ENCODE results near the gene STMN3.
"Not testable (repeated sequence)": the region's sequence is repeated elsewhere in the genome, so short reads cannot be mapped to it uniquely, and the experiment has no call there.

STMN3 gene

DNA sequence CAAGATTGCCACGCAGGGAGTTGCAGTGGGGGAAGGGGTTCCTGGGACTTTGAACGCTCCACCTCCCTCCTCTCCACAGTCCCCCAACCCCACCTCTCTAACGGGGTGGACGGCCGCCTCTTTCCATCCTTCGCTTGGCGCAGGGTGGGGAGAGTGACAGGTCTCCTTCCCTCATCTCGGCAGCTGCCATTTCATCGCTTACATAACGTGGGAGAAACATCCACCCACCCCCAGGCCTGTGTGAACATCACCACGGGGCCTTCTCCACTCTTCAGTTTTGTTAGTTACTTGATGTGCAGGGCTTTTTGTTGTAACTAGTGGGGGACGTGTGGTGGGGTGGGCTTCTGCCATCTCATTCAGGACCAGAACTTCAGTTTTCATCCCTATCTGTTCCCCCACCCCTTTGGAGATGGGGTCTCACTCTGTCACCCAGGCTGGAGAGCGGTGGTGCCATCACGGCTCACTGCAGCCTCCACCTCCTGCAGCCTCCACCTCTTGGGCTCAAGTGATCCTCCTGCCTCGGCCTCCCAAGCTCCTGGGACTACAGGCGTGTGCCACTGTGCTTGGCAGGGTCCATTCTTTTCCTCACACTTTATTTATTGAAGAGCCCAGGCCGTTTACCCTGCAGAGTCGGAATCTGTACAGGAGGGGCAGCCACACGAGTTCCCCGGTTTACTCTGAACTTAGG is 22.6 kb upstream of the STMN3 start:
- no peak for DNase-seq

DNA sequence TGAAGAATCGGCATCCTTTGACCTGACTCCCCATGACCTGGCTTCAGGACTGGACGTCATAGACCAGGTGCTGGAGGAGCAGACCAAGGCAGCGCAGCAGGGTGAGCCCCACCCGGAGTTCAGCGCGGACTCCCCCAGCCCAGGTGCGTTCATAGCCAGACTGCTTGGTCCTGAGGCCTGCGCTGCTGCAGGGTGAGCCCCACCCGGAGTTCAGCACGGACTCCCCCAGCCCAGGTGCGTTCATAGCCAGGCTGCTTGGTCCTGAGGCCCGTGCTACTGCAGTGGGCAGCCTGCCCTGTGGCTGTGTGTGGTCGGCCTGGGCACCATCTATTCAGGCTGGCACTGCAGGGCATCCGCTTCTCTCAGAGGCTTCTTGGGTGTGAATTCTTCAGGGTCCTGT is 20.7 kb upstream of the STMN3 start:
- no peak for DNase-seq

DNA sequence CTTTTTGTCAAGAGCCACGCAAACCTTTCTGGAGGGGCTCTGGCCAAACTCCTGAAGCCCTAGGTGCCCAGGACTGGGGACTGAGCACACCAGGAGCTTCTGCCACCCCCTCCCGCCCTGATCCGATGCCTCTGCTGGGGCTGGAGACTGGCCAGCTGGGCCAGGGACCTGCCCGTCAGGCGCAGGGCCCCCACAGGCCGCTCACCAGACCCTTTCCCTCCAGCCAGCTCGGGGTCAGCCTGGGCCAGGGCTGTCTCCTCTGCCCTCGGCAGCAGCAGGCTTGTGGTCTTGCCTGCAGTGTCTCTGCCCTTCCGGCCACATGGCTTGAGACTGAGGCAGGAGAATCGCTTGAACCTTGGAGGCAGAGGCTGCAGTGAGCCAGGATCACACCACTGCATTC is 19.4 kb upstream of the STMN3 start:
- no peak for DNase-seq

DNA sequence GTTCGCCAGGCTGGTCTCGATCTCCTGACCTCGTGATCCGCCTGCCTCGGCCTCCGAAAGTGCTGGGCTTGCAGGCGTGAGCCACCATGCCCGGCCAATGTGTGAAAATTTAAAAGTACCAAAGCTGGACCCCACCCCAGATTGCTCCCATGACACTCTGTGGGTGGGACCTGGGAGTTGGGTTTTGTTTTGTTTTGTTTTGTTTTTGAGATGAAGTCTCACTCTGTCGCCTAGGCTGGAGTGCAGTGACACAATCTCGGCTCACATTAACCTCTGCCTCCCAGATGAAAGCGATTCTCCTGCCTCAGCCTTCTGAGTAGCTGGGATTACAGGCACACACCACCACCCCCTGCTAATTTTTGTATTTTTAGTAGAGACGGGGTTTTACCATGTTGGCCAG is 18.5 kb upstream of the STMN3 start:
- not testable (repeated sequence) for DNase-seq

DNA sequence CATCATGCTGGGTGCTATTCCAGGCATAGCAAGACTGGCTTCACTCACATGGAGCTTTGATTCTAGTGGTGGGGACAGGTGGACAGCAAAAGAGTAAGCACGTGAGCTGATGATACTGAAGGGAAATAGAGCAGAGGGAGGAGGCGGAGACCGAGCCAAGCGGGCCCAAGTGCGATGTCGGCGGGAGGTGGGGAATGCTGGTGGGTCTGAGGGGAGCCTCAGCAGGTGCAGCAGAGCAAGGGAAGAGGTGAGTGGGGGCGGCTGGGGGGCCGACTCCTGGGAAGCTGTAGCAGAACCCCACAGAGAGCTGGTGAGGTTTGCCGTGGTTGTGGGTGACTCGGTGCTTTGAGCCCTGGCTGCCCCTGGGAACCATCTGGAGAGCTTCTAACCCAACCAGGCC is 15.1 kb upstream of the STMN3 start:
- no peak for DNase-seq

DNA sequence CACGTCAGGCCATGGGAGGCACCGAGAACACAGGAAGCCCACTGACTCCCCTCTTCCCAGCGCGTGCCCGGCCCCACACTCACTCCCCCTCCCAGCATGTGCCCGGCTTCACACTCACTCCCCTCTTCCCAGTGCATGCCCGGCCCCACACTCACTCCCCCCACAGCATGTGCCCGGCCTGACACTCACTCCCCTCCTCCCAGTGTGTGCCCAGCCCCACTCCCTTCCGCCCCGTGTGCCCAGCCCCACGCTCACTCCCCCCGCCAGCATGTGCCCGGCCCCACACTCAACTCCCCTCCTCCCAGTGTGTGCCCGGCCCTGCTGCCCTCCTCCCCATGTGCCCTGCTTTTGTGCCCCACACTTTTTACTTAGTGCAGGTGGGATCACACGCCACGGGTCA is 14.6 kb upstream of the STMN3 start:
- DNase-seq, result no peak

DNA sequence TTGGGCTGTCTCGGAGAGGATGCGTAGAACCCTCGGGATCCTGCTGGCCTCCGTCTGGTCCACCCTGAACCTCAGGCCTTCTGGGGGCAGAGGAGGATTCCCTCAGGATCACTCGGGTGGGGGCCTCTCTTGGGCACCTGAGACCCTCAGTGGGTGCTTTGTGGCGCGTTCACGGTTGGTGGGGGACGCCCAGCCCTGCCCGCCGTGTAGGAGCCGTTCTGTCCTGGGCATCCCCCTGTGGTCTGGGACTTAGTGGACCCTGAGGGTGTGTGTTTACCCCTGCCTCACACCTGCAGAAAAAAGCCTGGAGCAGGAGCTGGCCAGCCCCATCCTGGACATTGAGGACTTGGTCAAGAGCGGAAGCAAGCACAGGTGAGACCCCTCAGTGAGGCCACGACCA is 12.5 kb upstream of the STMN3 start:
- DNase-seq, result no peak

DNA sequence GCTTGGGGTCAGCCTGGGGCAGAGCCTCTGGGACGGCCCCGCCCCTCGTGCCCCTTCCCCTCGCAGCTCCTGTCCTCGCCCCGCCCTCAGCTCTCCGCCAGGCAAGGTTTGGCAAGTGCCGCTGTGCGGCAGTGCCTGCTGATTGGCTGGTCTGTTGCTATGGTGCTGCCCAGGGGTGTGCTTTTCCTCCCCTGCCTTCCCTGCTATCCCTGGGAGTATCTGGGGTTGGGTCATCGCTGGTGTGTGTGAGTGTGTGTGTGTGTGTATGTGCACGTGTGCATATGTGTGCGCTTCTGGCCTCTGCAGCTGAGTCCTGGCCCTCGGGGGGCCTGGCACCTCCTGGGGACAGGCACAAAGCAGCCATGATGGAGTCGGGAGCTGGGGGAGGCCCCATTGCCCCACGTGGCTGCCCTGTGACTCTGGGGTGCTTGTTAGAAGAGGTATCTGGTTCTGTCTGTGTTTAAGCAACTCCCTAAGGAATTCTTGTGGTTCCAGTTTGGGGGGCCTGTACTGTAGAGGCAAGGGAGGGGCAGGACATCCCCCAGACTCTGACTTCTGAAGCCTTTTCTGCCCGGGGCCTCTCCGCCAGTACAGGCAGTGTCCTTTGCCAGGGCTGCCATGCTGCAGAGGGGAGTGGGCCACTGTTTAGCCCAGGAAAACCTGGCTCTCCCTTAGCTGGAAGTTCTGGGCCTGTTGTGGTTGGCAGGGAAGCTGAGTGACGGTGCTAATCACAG is 11.8 kb upstream of the STMN3 start:
- DNase-seq, result no peak

DNA sequence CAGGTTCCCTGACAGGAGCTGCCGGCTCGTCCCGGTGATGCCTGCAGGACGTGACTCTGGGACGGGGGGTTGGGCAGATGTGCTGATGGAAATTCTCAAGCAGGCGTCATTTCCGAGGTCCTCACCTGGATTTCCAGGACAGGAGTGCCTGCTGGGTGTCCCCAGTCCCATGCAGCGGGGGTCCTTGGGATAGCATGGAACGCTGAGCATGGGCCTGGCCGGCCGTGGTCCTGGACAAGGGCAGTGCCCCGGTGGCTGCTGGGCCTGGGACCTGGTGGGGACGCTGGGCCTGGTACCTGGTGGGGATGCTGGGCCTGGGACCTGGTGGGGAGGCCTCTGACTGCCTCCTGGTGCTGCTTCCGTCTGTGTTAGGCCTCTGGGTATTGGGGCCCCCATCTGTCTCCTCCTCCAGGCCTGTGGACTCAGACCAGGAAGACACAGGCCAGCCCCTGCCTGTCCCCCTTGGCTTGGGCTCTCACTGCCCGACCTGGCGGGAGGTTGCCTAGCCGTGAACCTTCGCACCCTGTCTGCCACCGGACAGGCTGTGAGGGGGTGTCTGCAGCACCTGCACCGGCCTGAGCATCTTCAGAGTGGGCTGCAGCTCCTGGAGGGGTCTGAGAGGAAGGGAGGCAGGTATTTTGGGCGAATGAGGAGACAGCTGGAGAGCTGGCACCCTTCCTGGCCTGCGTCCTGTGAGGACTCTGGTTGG is 11.1 kb upstream of the STMN3 start:
- no peak for DNase-seq

DNA sequence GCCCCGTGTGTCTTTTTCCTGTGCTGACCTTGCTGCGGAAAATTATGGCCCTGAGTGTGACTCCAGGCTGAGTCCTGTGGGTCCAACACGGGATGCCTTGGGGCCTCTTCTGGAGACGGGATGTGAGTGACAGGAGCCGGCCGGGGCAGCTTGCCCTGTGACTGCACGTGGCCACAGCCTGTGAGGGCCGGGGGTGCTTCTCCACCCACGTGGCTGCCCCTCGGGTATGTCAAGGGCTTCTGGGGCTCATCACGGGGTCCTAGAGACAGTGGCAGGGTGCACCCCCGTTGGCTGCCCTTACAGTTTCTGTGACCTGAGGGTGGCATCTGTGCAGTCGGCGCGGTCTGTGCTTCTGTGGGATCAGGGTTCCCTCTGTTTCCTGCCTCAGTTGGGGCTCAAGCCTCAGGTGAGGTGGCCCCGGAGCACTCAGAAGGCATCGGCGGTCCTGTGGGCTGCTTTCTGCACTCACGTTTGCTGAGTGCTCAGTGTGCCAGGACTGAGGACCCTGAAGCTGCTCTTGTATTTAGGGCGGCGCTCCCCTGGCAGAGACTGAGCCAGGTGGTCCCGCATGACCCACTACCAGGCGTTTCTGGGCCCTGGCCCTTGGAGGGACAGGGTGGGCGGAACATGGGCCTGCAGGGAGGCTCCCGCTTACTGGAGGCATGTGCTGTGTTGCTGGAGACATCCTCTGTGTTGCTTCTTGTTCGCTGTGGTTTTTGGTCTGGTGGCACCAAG is 10.3 kb upstream of the STMN3 start:
- no peak for DNase-seq

DNA sequence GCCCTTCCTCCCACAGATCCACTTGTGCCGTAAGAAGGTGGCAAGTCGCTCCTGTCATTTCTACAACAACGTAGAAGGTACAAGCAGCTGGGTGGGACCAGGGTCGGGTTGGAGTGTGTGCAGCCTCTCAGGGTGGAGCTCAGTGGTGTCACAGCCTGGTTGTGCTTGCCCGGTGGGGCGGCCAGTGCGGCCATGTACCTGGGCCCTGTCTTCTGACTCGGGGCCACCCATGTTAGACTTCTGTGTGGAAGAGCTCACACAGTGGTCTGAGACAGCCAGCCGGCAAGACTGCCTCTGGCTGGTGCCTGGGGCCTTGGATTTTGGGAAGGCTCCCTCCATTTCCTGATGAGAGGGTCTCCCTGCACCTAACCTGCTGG is 9.6 kb upstream of the STMN3 start:
- no peak for DNase-seq

DNA sequence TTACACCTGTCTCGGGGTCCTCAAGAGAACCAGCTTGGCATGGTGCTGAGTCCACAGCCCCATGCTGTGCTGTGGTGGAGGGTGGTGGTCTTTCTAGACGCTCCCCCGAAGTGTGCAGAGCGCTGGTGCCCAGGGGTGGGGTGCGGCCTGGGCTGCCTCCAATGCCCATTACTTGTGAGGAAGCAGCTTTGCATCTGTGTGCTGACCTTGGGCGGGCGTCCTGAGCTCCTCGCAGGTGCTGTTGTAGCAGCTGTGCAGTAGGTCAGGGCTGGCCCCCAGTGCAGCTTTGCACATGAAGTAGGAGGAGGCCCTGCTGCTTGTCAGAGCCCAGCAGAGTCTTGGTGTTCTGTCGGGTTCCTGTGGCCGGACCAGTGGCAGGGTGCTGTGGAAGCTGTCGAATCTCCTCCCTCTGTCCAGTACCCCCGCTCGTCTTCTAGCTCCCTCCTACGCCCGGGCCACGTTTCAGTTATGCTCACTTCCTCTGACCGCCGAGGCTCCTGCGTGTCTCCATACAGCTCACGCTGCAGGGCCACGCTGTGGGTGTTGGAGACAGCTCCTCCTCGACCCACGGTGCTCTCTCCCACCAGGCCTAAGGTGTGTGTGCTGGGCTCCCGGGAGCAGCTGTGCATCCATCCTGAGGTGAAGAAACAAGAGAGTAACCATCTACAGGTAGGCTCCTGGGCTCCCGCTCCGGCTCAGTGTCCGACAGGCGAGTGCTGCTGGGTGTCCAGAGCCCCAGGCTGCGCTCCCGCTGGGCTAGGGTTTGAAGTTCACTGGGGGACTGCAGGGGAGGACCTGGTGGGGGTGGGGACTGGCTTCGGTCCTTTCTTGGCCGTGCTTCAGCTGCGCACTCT is 9.0 kb upstream of the STMN3 start:
- no peak for DNase-seq

DNA sequence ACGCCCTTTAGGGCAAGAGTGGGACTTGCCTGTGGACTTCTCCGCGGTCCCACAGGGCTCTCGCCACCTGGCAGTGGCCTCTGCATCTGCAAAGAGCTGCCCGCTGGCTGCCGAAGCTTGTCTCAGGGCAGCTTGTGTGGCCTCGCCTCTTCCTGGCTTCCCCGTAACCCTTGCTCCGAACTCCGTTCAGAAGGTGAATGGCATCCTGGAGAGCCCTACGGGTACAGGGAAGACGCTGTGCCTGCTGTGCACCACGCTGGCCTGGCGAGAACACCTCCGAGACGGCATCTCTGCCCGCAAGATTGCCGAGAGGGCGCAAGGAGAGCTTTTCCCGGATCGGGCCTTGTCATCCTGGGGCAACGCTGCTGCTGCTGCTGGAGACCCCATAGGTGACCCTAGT is 7.9 kb upstream of the STMN3 start:
- DNase-seq, result no peak

DNA sequence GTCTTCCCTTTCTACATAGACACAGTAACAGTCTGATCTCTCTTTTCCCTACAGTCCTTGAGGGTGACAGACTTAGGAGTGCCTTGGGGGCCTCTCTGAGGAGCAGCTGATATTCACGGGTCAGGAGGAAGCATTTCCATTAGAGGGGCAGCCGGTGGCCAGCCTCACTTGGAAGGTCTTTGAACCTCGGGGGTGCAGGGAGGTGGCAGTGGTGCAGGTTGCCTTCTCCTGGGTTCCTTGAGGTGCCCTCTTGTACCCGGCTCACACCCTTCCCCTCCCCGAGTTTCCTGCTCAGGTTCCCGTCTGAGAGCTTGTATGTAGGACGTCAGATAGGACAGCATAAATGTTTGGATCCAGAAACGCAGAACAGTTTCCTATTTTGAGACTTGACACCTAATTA is 7.4 kb upstream of the STMN3 start:
- no peak for DNase-seq

DNA sequence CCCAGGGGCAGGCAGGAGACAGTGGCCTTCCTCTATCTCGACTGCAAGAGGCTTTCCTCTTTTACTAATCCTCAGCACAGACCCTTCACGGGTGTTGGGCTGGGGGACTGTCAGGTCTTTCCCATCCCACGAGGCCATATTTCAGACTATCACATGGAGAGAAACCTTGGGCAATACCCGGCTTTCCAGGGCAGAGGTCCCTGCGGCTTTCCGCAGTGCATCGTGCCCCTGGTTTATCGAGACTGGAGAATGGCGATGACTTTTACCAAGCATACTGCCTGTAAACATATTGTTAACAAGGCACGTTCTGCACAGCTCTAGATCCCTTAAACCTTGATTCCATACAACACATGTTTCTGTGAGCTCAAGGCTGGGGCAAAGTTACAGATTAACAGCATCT is 7.0 kb upstream of the STMN3 start:
- not testable (repeated sequence) for DNase-seq

DNA sequence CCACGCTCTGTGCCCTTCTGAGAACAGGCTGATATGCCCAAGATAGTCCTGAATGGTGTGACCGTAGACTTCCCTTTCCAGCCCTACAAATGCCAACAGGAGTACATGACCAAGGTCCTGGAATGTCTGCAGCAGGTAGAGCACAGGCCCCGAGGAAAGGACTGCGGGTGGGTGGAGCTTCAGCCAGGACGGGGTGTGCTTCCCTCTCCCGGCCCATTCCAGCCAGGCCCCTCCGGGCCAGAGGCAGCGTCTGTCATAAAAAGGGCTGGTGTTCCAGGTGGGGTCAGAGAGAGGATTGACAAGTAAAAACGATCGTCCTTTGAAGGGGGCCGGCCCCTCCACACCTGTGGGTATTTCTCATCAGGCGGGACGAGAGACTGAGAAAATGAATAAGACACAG is 6.1 kb upstream of the STMN3 start:
- DNase-seq, result no peak

DNA sequence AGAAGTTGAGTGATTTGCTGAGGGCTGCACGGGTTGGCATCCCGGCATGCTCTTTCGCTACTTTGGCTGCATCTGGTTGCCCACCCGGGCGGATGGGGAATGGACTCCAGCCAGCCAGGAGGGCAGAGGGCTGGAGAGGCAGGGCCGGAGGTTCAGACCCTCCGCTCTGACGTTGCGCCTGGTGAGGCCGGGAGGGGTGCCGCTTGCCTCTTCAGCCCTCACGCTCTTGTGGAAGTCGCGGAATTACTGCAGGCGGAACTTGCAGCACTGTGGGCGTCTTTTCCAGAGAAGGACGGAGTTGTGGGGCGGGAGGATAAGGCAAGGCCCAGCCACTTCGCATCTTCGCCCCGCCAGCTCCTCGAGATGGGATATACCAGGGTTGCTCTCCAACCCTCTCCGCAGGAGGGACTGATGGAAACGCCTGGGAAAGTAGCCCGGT is 5.5 kb upstream of the STMN3 start:
- DNase-seq, result no peak

DNA sequence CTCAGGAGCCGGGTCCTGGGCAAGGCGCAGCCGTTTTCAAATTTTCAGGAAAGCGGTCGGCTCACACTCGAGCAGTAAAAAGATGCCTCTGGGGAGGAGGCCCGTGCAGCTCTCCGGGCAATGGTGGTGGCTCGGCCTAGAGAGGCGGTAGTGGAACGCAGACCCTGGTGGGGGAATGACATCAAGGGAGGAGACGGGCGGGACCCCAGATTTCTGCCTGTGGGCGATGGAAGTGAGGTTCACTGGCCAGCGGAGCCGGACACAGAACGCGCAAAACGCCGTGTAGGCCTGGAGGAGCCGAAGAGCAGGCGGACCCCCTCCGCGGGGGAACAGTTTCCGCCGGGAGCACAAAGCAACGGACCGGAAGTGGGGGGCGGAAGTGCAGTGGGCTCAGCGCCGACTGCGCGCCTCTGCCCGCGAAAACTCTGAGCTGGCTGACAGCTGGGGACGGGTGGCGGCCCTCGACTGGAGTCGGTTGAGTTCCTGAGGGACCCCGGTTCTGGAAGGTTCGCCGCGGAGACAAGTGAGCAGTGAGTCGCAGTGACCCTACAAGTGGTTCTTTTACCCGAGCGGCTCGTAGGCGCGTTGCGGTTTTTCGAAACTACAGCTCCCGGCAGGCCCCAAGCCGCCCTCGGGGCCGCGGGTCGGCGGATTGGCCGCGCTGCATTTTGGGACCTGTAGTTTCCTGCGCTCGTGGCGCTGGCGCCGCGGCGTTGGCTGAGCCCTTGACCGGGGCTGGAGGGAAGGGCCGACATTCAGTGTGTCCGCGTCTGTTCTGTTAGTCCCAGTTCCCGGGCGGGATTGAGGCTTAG is 4.9 kb upstream of the STMN3 start, which contains the start of gene RTEL1:
TSS of gene RTEL1 (plus strand) at position 376 of the 812 bp plus-strand sequence. CDS start 1,091 bp downstream, outside the sequence.
- DNase-seq, result peak; percentile 86

DNA sequence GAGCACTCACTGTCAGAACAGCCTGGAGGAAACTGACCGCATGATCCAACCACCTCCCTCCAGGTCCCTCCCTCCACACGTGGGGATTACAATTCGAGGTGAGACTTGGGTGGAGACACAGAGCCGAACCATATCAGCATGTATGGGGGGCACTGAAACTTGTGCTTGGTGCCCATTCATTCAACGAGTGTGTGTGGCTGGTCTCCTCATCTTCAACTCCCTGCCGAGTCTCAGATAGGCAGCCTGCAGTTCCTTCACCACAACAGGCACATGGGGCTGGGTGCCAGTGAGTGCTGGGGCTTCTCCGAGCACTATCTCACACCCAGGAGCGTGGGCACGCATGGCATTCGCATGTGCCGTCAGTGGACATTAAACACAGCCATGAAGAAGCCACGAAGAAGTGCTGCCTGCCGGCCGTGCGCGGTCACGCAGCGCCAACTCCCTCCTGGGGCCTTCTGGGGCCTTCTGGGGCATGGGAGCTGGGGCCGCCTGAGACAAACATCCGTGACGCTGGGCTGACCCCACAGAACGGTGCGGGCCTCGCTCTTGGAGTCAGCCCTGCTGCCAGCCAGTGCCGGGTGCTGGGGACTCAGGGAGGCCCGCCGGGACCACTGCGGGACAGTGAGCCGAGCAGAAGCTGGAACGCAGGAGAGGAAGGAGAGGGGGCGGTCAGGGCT is 4.2 kb upstream of the STMN3 start:
- no peak for DNase-seq

DNA sequence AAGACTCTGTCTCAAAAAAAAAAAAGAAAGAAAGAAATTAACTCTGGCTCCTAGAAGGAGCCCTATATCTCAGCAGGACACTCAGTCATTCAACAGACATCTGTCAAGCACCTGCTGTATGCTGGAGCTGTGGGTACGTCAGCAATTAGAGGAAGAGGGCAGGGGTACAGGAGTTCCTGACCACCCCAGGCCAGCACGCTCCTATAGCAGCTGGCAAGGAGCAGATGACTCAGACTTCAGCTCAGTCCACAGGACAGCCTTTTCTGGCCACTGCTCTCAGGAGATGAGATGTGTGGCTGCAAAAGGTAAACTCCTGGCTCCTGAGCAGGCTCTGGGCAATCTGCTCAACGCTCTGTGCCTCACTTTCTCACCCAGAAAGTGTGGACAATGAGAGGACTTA is 3.2 kb upstream of the STMN3 start:
- no peak for DNase-seq

DNA sequence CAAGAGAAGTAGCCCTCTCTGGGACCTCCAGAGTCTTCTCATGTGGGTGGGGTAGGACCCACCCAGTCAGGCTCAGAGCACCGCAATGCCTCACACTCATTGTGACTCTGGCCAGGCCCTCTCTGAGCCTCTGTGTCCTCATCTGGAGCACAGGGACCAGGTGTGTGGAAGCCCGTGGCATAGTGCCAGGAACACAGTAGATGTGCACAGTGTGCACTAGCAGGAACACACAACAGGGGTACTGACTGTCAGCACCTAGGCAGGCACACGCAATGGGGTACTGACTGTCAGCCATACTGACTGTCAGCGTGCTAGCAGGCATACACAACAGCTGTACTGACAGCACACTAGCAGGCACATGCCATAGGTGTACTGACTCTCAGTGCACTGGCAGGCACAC is 2.0 kb upstream of the STMN3 start:
- no peak for DNase-seq
